GM18505 (cell line): ENCODE results near the gene IP6K3.

ENCODE experiments used
- ATAC-seq: cut with Tn5 transposase; IDR thresholded peaks from one replicate; pipeline ENCODE4 v1.9.1; 2021; ENCODE audit not compliant: unreplicated experiment
- POLR2A ChIP-seq: IDR thresholded peaks from 4 replicates; pipeline ENCODE4 v1.6.1; 2011; ENCODE audit warnings: borderline replicate concordance; ENCODE audit not compliant: insufficient read depth, insufficient read length; ENCODE audit errors: extremely low read depth

Gene IP6K3

GRCh38 chr6:33745548-33745947 lies 1.2 kb downstream of the IP6K3 start:
- no peak for ATAC-seq
- no peak for TF ChIP-seq POLR2A

GRCh38 chr6:33744895-33745546 lies 1.7 kb downstream of the IP6K3 start:
- ATAC-seq, result no peak
- TF ChIP-seq POLR2A, result no peak

GRCh38 chr6:33744001-33744848 lies 2.5 kb downstream of the IP6K3 start:
- ATAC-seq, result no peak
- no peak for TF ChIP-seq POLR2A

DNA sequence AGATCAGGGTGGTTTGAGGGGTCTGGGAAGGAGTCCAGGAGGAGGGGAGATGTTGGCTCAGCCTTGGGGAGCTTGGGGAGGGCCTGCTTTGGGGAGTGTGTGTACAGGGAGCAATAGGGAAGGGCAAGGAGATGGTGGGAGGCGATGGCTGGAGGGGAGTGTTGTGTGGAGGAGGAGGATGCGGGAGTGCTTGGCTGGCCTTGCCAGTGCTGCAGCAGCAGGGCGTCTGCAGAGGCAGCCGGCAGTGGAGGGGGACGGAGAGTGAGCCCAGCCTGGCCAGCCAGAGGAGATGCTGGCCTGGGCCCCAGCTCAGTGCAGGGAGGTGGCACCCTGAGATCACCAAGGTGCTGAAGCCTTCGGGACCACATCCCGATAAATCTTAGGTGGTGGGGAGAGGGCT lies 3.9 kb downstream of the IP6K3 start:
- ATAC-seq, result no peak
- no peak for TF ChIP-seq POLR2A

DNA sequence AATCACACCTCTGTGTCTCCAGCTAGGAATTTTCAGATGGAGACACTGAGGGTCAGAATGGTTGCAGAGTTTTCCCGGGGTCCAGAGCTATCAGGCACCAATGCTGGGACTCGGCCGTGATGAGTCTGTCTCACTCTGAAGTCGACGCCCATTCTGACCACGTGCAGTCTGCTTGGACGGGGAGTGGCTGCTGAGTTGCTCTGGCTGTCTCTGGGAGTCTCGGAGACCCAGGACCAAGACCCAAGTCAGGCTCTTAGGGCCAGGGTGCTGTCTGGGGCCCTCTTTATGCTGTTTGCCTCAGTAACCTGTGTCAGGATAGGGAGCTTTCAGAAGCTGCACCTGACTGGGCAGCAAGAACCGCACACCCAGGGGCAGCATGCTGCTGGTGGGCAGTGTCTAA lies 4.6 kb downstream of the IP6K3 start:
- TF ChIP-seq POLR2A, result no peak
- ATAC-seq, result no peak

DNA sequence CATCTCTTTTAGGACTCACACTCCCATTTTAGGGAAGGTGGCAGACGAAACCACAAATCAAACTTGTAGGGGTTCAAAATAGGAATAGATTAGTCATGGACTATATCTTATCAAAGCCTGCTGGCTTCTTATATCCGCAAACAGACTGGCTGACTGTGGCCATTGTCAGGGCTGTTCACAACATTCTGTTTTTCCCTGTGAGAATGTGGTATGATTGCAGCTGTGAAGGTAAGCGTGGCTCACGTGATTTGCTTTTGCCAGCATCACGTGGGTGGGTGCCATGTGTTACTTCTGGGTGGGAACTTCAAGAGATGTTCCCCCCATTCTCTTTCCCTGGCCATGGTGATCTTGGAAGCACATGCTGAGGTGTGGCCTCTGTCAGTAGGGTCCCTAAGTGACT lies 5.9 kb downstream of the IP6K3 start:
- TF ChIP-seq POLR2A, result no peak
- no peak for ATAC-seq

DNA sequence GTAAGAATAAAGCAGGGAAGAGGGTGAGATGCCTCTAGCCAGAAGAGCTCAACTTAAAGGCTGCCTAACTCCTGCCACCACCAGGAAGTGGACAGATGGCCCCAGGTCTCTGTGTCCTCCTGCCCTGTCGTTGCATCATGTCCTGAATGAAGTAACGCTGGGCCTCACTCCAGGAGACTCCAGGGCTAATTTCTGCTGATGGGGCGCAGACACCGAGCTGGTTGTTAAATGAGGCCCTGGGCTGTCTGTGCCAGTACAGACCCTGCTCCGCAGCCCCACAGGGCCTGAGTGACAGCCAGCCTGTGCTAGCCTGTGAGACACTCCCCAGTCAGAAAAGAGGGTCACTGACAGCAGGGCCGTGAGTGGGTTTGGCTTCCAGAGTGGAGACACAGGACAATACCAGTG lies 6.5 kb downstream of the IP6K3 start:
- no peak for ATAC-seq
- TF ChIP-seq POLR2A, result no peak

GRCh38 chr6:33739571-33739970 lies 7.1 kb downstream of the IP6K3 start:
- TF ChIP-seq POLR2A, result no peak

DNA sequence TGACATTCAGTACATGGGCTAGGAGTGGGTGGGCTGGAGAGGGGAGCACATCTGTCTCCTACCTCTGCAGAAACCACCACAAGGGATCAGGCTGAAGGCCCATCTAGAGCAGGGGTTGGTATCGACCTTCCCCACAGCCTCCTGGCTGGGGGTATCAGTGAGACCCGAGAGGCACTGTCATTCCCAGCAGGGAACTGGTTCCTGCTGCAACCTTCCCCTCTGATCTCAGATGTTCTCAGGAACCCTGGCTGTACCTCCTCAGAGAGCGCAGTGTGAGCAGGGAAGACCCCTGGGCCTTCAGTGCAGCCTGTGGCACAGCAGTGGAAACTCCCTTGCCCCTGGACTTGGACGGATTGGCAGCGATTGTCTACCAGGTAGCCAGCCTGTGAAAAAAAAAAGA lies 7.8 kb downstream of the IP6K3 start:
- ATAC-seq, result no peak

More at GRCh38 chr6:33739571-33739970, 7.1 kb downstream of the IP6K3 start:
- ATAC-seq, result no peak

GRCh38 chr6:33738153-33738552 lies 8.6 kb downstream of the IP6K3 start:
- TF ChIP-seq POLR2A, result no peak
- ATAC-seq, result no peak

More for the DNA sequence above, 7.8 kb downstream of the IP6K3 start:
- no peak for TF ChIP-seq POLR2A

- no peak for TF ChIP-seq POLR2A
Measured at GRCh38 chr6:33737267-33738026, 9.3 kb downstream of the IP6K3 start.

DNA sequence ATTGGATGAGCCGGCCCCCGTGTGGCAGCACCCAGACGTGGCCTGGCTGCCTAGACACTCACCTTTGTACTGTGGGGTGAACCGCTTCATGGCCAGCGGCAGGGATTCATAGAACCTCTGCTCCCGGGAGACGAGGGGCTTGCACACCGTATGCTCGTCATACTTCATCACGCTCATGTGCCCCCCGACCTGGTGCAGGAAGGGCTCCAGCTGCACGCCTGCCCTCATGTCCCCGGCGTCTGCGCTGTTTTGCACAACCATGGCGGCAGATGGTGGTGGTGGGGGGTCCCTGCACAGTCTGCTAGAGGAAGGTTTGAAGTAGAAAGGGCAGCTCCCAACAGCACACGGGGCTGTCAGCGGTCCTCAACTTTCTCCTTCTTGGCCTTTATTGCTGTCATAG lies 11.5 kb downstream of the IP6K3 start:
- ATAC-seq, result no peak
- TF ChIP-seq POLR2A, result no peak

More at GRCh38 chr6:33737267-33738026, 9.3 kb downstream of the IP6K3 start:
- no peak for ATAC-seq

DNA sequence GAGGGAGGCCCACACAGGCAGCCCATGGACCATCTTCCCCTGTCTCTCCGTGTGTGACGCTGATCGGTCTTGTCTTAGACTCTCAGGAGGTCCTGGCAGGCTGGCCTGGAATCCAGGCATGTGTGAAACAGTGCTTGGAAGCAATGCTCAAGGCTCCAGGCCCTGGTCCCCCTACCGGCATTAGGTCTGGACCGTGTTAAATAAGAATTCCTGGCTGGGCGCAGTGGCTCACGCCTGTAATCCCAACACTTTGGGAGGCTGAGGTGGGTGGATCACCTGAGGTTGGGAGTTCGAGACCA lies 13.0 kb downstream of the IP6K3 start:
- no peak for ATAC-seq
- TF ChIP-seq POLR2A, result no peak

- no peak for ATAC-seq
- no peak for TF ChIP-seq POLR2A
Measured at GRCh38 chr6:33732817-33733708, 13.6 kb downstream of the IP6K3 start.

DNA sequence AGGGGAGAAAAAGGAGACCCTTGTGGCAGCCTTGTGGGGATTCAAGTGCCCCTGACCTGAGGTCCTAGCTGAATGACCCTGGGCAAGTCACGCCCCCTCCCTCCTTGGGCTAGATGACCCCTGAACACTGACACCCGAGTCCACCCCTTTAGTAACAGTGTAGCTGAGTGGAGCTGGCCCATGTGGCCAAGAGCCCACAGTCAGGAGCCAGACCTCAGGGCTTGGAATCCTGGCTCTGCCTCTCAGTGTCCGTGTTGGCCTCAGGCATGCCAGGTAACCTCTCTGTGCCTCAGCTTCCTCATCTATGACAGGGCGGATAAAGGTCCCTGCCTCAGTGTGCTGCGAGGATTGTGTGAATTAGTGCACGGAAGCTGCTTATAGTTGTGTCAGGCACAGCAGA lies 14.3 kb downstream of the IP6K3 start:
- ATAC-seq, result no peak
- TF ChIP-seq POLR2A, result no peak
